ENCODE results near the gene STAM.
A peak's percentile ranks its signal among the peaks of the same experiment; 100 is the strongest.
"Not testable (repeated sequence)": the region's sequence is repeated elsewhere in the genome, so short reads cannot be mapped to it uniquely, and the experiment has no call there.

Gene STAM

DNA sequence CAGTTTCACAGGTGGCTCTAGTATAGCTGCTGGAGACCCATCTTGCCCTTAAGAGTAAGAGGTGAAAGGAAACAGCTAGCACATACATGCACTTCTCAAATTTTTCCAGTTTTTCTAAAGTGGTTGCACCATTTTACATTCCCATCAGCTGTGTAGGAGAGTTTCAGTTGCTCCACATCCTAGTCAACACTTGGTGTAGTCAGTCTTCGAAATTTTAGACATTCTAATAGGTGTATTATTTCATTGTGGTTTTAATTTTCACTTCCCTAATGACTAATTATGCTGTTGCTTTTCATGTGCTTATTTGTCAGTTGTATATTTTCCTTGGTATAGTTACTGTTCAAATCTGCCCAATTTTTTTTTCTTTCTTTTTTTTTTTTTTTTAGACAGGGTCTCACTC is 17.3 kb upstream of the STAM start:
- DNase-seq (ENCODE audit: low spot score in 2 of 2) (no peak), ATAC-seq (replicated peaks; ENCODE audit: extremely low read depth, poor library complexity, severe bottlenecking) (no peak)
- H3K4me1 Mint-ChIP-seq: no peaks in the 10 kb centered on the region
- H3K27ac Mint-ChIP-seq (ENCODE audit: low read depth): no peak overlapping the region
- no peak overlapping the region for H3K4me3 Mint-ChIP-seq
- no peaks in the 10 kb centered on the region for H3K9me3 Mint-ChIP-seq
- H3K27me3 Mint-ChIP-seq: peaks cover 20% of the 10 kb centered on the region
- H3K36me3 Mint-ChIP-seq (ENCODE audit: insufficient read depth): no peaks in the 10 kb centered on the region

DNA sequence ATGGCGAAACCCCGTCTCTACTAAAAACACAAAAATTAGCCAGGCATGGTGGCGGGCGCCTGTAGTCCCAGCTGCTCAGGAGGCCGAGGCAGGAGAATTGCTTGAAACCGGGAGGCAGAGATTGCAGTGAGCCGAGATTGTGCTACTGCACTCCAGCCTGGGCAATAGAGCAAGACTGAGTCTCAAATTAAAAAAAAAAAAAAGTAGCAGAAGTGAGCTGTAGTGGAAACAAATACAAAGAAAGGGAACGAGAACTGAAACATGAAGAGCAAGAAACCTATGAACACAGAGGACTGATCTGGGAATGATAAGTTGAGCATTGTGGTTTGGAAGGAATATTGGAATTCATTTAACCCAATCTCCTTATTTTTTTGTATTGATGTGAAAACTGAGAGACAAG is 11.4 kb upstream of the STAM start:
- not testable (repeated sequence) for H3K36me3 Mint-ChIP-seq (ENCODE audit: insufficient read depth); H3K9me3 Mint-ChIP-seq; H3K27me3 Mint-ChIP-seq; ATAC-seq (replicated peaks; ENCODE audit: extremely low read depth, poor library complexity, severe bottlenecking); H3K4me1 Mint-ChIP-seq; DNase-seq (ENCODE audit: low spot score in 2 of 2); H3K4me3 Mint-ChIP-seq
- H3K27ac Mint-ChIP-seq (ENCODE audit: low read depth): peak overlapping the region; percentile 41

DNA sequence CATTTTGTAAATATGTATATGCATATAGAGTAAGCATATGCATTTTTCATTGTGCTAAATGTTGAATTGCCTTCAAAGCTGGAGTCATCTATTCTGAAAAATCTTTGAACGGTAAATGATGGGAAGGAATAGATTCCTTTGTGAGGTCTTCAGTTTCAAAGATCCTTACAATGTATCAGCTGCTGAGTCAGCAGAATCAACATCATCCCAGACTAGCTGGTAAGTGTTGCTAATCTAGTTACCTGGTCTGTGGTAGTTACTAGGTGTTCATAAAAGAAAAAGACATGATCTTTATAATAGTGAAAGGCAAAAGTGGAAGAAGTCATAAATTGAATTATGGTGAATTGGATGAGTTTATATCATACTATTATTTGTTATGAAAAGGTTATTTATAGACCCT is 10.6 kb upstream of the STAM start:
- H3K36me3 Mint-ChIP-seq (ENCODE audit: insufficient read depth): no peaks in the 10 kb centered on the region
- H3K27ac Mint-ChIP-seq (ENCODE audit: low read depth): no peak overlapping the region
- ATAC-seq (replicated peaks; ENCODE audit: extremely low read depth, poor library complexity, severe bottlenecking): no peak
- no peaks in the 10 kb centered on the region for H3K27me3 Mint-ChIP-seq
- H3K4me1 Mint-ChIP-seq: no peaks in the 10 kb centered on the region
- H3K9me3 Mint-ChIP-seq: no peaks in the 10 kb centered on the region
- no peak for DNase-seq (ENCODE audit: low spot score in 2 of 2)
- no peak overlapping the region for H3K4me3 Mint-ChIP-seq

DNA sequence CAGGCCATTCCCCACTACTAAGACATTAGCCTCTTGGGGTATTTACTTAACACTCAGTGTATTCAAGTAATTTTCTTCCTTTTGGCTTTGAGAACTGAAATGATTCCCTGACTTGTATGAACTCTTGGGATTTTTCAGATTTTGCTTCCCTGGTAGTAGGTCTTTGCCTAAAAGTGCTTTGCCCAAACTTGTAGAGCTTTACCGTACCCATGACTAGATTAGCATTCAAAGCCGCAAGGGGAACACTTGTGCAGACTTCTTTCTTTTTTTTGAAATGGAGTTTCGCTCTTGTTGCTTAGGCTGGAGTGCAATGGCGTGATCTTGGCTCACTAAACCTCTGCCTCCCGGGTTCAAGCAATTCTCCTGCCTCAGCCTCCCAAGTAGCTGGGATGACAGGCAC is 6.1 kb upstream of the STAM start:
- ATAC-seq (replicated peaks; ENCODE audit: extremely low read depth, poor library complexity, severe bottlenecking) (no peak), DNase-seq (ENCODE audit: low spot score in 2 of 2) (no peak)
- Mint-ChIP-seq H3K4me3 (no peak overlapping the region), H3K36me3 (ENCODE audit: insufficient read depth) (peaks cover 2% of the 10 kb centered on the region), H3K27me3 (no peaks in the 10 kb centered on the region), H3K9me3 (no peaks in the 10 kb centered on the region), H3K27ac (ENCODE audit: low read depth) (no peak overlapping the region), H3K4me1 (no peaks in the 10 kb centered on the region)

DNA sequence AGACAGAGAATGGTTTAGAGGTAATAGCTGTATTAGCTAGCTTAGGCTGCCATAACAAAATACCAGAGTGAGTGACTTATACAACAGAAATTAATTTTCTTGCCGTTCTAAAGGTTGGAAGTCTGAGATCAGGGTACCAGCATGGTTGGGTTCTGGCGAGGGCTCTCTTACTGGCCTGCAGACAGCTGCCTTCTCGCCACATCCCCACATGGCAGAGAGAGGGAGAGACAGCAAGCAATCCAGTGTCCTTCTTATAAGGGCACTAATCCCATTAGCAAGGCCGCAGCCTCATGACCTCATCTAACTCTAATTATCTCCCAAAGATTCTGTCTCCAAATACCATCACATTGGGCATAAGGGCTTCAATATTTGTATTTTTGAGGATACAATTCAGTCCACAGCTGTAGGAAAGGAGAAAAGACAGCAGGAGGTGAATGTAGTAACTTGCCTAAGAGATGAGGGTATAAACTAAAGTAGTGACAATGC is 3.6 kb upstream of the STAM start:
- H3K4me3 Mint-ChIP-seq: no peak overlapping the region
- H3K27ac Mint-ChIP-seq (ENCODE audit: low read depth): no peak overlapping the region
- no peaks in the 10 kb centered on the region for H3K9me3 Mint-ChIP-seq
- no peak for ATAC-seq (replicated peaks; ENCODE audit: extremely low read depth, poor library complexity, severe bottlenecking)
- peaks cover 15% of the 10 kb centered on the region for H3K4me1 Mint-ChIP-seq
- no peaks in the 10 kb centered on the region for H3K27me3 Mint-ChIP-seq
- no peak for DNase-seq (ENCODE audit: low spot score in 2 of 2)
- H3K36me3 Mint-ChIP-seq (ENCODE audit: insufficient read depth): peaks cover 13% of the 10 kb centered on the region

DNA sequence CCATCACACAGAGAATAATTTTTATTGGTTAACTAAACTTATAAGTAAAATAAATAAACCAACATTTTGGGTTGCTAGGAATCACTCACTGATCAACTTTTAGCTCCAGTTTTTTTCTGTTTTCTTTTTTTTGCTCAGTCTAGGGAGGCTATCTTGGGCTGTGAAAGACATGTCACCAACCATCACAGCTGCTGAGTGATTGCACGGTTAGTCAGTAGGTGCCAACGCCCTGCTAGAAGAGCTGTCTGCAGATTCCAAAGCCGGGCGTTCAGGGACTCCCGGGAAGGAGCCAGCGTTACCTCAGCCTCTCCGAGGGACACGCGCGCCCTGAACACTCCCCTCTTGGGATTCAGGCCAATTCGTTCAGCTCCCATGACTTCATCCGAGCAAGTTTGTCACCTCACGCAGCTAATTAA is 604 bp upstream of the STAM start:
- Mint-ChIP-seq H3K27ac (ENCODE audit: low read depth) (peak overlapping the region; percentile 98), H3K9me3 (no peaks in the 10 kb centered on the region), H3K4me3 (peak overlapping the region; percentile 98), H3K4me1 (peaks cover 41% of the 10 kb centered on the region), H3K36me3 (ENCODE audit: insufficient read depth) (peaks cover 15% of the 10 kb centered on the region), H3K27me3 (no peaks in the 10 kb centered on the region)
- peak; percentile 22 for ATAC-seq (replicated peaks; ENCODE audit: extremely low read depth, poor library complexity, severe bottlenecking)
- no peak for DNase-seq (ENCODE audit: low spot score in 2 of 2)

DNA sequence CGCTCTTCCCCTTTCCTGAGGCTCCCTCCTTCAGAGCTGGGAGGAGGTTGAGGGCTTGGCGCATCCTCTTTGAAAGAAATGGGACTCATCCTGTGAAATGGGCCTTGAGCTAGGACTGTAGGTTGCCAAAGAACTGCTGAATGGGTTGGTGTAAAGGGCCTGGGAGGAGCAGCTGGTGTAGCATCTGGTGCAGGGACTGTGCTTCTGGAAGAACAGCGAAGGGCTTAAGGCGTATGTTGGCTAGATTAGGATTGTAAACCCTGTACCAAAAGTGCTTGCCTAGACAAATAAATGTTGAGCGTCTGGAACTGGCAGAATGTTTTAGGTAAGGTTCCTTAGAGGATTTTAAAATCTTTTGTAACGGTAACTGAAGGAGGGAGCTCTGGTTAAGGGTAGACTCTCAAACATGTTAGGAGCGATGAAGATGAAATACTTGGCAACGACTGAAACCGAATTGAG is 563 bp downstream of the STAM start:
- Mint-ChIP-seq H3K4me1 (peaks cover 53% of the 10 kb centered on the region), H3K27ac (ENCODE audit: low read depth) (peak overlapping the region; percentile 98)
- ATAC-seq (replicated peaks; ENCODE audit: extremely low read depth, poor library complexity, severe bottlenecking): peak; percentile 13

DNA sequence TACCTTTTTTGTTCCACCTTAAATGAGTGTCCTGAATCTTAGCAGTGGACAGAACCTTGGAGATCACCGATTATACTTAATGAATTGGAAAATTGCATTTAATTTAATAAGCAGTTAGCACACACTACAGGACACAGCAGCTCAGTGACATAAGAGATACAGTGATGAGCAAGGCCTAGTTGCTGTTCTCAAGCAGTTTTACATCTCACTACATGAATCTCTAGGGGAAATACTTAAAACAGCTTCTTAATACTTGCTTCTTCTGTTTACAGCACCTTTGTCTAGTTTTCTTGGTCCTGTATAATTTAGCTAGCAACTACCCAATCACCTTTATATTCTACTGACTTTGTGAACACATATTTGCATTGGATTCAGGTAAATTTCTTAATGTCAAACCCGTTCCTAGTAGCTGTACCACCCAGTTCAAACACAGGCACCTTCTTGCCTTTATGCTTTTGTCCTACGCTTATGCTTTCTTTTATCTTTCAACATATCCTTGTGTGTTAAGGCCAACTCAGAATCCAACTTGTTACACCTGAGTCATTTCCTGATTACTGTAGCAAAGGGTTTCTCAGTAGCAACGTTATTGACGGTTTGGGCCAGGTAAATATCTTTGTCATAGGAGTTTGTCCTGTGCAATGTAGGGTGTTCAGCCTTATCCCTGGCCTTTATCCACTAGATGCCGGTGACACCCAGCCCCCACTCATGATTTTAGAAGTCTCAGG is 1.8 kb downstream of the STAM start:
- ATAC-seq (replicated peaks; ENCODE audit: extremely low read depth, poor library complexity, severe bottlenecking): no peak
- H3K27me3 Mint-ChIP-seq: no peaks in the 10 kb centered on the region
- peaks cover 53% of the 10 kb centered on the region for H3K4me1 Mint-ChIP-seq

More for the DNA sequence above, 563 bp downstream of the STAM start:
- peak overlapping the region; percentile 98 for H3K4me3 Mint-ChIP-seq
- H3K36me3 Mint-ChIP-seq (ENCODE audit: insufficient read depth): peaks cover 22% of the 10 kb centered on the region
- DNase-seq (ENCODE audit: low spot score in 2 of 2): peak in 1 of 2 donors; percentile 11
- H3K9me3 Mint-ChIP-seq: no peaks in the 10 kb centered on the region
- H3K27me3 Mint-ChIP-seq: no peaks in the 10 kb centered on the region

DNA sequence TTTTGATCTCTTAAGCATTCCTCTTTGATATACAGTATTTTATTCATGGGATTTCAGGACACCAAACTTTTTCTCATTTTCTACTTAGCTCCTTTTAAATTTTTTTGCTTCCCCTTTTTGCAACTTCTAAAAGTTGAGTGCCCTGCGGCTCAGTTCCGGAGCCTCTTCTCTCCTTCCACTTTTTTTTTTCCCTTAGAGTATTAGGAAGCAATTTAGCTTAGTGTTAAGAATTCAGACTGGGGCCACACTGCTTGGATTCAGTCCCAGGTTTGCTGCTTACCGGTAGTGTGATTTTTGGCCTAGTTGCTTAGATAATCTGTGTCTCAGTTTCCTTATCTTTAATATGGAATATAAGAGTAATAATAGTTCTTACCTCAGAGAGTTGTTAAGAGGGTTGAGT is 3.4 kb downstream of the STAM start:
- Mint-ChIP-seq H3K4me3 (no peak overlapping the region), H3K27me3 (no peaks in the 10 kb centered on the region), H3K36me3 (ENCODE audit: insufficient read depth) (peaks cover 29% of the 10 kb centered on the region), H3K4me1 (peaks cover 63% of the 10 kb centered on the region), H3K27ac (ENCODE audit: low read depth) (peak overlapping the region; percentile 62), H3K9me3 (no peaks in the 10 kb centered on the region)
- ATAC-seq (replicated peaks; ENCODE audit: extremely low read depth, poor library complexity, severe bottlenecking) (no peak), DNase-seq (ENCODE audit: low spot score in 2 of 2) (no peak)

More for the DNA sequence above, 1.8 kb downstream of the STAM start:
- Mint-ChIP-seq H3K36me3 (ENCODE audit: insufficient read depth) (peaks cover 25% of the 10 kb centered on the region), H3K27ac (ENCODE audit: low read depth) (peak overlapping the region; percentile 98), H3K9me3 (no peaks in the 10 kb centered on the region), H3K4me3 (peak overlapping the region; percentile 98)
- DNase-seq (ENCODE audit: low spot score in 2 of 2): no peak

DNA sequence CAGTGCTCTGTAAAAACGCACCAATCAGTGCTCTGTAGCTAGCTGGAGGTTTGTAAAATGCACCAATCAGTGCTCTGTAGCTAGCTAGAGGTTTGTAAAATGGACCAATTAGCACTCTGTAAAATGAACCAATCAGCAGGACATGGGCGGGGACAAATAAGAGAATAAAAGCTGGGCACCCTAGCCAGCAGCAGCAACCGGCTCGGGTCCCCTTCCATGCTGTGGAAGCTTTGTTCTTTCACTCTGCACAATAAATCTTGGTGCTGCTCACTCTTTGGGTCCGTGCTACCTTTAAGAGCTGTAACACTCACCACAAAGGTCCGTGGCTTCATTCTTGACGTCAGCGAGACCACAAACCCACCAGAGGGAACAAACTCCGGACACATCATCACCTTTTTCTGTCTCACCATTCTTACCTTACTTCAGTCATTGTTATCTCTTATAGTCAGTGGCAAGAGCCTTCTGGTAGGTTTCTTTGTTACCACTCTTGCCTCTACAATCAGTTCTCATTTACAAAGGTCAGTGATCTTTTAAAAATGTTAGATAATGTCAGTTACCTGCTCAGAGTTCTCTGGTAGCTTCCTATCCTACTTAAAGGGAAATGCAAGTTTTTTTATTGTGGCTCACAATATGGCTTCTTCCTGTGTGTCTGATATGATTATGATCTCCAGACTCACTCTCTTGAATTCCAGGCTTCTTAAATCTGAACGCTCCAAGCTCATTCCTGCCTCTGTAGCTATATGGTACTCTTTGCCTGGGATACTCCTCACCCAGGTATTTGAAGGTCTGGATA is 4.5 kb downstream of the STAM start:
- Mint-ChIP-seq H3K4me1 (peaks cover 64% of the 10 kb centered on the region), H3K9me3 (no peaks in the 10 kb centered on the region), H3K27me3 (no peaks in the 10 kb centered on the region), H3K4me3 (peak overlapping the region; percentile 31), H3K36me3 (ENCODE audit: insufficient read depth) (peaks cover 29% of the 10 kb centered on the region), H3K27ac (ENCODE audit: low read depth) (peak overlapping the region; percentile 62)
- DNase-seq (ENCODE audit: low spot score in 2 of 2): peak; percentile 23 to 29
- ATAC-seq (replicated peaks; ENCODE audit: extremely low read depth, poor library complexity, severe bottlenecking): no peak

DNA sequence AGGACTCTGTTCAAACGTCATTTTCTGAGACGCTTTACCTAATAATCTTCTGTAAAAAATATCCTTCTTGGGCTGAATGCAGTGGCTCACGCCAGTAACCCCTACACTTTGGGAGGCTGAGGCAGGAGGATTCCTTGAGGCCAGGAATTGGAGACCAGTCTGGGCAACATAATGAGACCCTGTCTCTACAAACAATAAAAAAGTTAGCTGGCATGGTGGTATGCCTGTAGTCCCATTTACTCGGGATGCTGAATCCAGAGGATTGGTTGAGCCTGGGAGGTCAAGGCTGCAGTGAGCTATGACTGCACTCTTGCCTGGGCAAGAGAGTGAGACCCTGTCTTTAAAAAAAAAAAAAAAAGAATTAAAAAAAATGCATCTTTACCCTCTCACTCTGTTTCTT is 5.1 kb downstream of the STAM start:
- peaks cover 69% of the 10 kb centered on the region for H3K4me1 Mint-ChIP-seq
- peaks cover 24% of the 10 kb centered on the region for H3K36me3 Mint-ChIP-seq (ENCODE audit: insufficient read depth)
- no peak for ATAC-seq (replicated peaks; ENCODE audit: extremely low read depth, poor library complexity, severe bottlenecking)
- no peak for DNase-seq (ENCODE audit: low spot score in 2 of 2)
- peak overlapping the region; percentile 61 for H3K27ac Mint-ChIP-seq (ENCODE audit: low read depth)
- H3K4me3 Mint-ChIP-seq: peak overlapping the region; percentile 31
- no peaks in the 10 kb centered on the region for H3K9me3 Mint-ChIP-seq
- H3K27me3 Mint-ChIP-seq: no peaks in the 10 kb centered on the region

DNA sequence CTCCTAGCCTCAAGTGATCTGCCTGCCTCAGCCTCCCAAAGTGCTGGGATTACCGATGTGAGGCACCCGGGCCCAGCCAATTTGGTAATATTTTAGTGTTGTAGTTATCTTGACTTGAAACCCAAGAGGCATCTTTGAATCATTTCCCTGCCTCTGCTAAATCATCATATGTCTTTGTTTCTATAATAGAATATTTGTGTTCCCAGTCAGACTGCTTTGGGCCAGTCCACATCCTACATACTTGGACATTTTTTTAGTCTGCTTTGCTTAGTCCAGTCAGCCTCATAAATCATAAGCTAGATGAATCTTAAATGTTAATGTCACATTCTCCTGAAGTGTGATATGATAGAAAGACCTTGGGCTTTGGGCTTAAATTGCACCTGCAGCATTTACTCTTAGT is 5.9 kb downstream of the STAM start:
- peaks cover 19% of the 10 kb centered on the region for H3K36me3 Mint-ChIP-seq (ENCODE audit: insufficient read depth)
- ATAC-seq (replicated peaks; ENCODE audit: extremely low read depth, poor library complexity, severe bottlenecking): no peak
- H3K27ac Mint-ChIP-seq (ENCODE audit: low read depth): peak overlapping the region; percentile 61
- H3K4me1 Mint-ChIP-seq: peaks cover 67% of the 10 kb centered on the region
- H3K27me3 Mint-ChIP-seq: no peaks in the 10 kb centered on the region
- no peaks in the 10 kb centered on the region for H3K9me3 Mint-ChIP-seq
- DNase-seq (ENCODE audit: low spot score in 2 of 2): no peak
- no peak overlapping the region for H3K4me3 Mint-ChIP-seq

DNA sequence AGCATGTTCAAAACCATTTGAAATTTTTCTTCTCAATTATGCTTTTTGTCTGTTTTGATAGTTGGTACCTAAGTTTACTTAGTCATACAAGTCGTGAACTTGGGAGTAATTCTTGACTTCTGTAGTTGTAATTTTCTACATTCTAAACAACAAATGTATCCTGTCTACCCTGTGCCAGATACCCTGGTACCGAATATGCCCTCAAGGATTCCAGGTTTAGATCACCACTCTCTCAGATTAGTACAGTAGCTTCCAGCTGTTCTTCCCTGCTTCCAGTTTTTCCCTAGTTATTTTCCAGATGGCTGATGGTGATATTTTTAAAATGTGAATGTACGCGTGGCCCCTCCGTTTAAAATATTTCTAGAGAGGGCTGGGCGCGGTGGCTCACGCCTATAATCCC is 6.5 kb downstream of the STAM start:
- DNase-seq (ENCODE audit: low spot score in 2 of 2) (no peak), ATAC-seq (replicated peaks; ENCODE audit: extremely low read depth, poor library complexity, severe bottlenecking) (no peak)
- H3K36me3 Mint-ChIP-seq (ENCODE audit: insufficient read depth): peaks cover 19% of the 10 kb centered on the region
- H3K9me3 Mint-ChIP-seq: no peaks in the 10 kb centered on the region
- peaks cover 67% of the 10 kb centered on the region for H3K4me1 Mint-ChIP-seq
- no peak overlapping the region for H3K27ac Mint-ChIP-seq (ENCODE audit: low read depth)
- H3K27me3 Mint-ChIP-seq: no peaks in the 10 kb centered on the region
- H3K4me3 Mint-ChIP-seq: no peak overlapping the region
